Activated CD4-positive, alpha-beta T cell treated with anti-CD3 and anti-CD28 coated beads, Interleukin-2, amount 10 ng/mL, durations not matched to agents 7 days and 5 days (primary cell): ENCODE results near the gene FUT6. TPM values are rescaled to one million over a fixed set of nuclear protein-coding genes. Genes with fewer than 3 reads are reported as not detected.
"Not testable (repeated sequence)": the region's sequence is repeated elsewhere in the genome, so short reads cannot be mapped to it uniquely, and the experiment has no call there.

Experiments
- CTCF ChIA-PET: fragments of 350-600 bp; sonication (Branson Sonifier 250); formaldehyde crosslinking; loops from one replicate; lab custom pipeline; 2021; ENCODE audit warnings: antibody characterized with exemption; lab: Charles Lee
- POLR2A ChIA-PET: fragments of 350-600 bp; sonication (Branson Sonifier 250); formaldehyde crosslinking; loops from one replicate; lab custom pipeline; 2021; ENCODE audit warnings: antibody characterized with exemption; lab: Charles Lee
- DNase-seq: peaks from one replicate; pipeline ENCODE4 v3.0.0-alpha.2; 2020
- H3K27ac Mint-ChIP-seq: one replicate; pipeline ENCODE4 v1.8.0; 2021; ENCODE audit warnings: mild to moderate bottlenecking, moderate library complexity, mixed read lengths
- H3K27me3 Mint-ChIP-seq: one replicate; pipeline ENCODE4 v1.8.0; 2021; ENCODE audit warnings: mixed read lengths
- H3K36me3 Mint-ChIP-seq: one replicate; pipeline ENCODE4 v1.8.0; 2021; ENCODE audit warnings: low read depth, mixed read lengths
- H3K4me1 Mint-ChIP-seq: one replicate; pipeline ENCODE4 v1.8.0; 2021; ENCODE audit warnings: mixed read lengths
- H3K4me3 Mint-ChIP-seq: one replicate; pipeline ENCODE4 v1.8.0; 2021; ENCODE audit warnings: mild to moderate bottlenecking, moderate library complexity, mixed read lengths
- H3K9me3 Mint-ChIP-seq: one replicate; pipeline ENCODE4 v1.8.0; 2021; ENCODE audit warnings: mixed read lengths
- total RNA-seq, 2 experiments: library from RNA; stranded (reverse); gene quantifications; one replicate each; pipeline ENCODE4 v1.2.3, GENCODE V29; 2021

Gene FUT6
- total RNA-seq, 2 experiments from 2014 or later, result not detected

DNA sequence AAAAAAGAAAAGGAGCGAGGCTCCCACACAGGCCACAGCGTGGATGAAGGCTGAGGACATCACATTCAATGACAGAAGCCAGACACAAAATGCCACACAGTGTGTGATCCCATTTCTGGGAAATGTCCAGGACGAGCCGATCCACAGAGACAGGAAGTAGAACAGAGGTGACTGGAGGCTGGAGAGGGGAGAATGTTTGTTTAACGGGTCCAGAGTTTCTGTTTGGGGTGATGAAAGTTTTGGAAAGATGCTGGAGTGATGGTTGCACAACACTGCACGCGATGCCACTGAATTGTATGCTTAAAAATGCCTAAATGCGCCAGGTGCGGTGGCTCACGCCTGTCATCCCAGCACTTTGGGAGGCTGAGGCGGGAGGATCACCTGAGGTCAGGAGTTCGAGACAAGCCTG is 31.5 kb upstream of the FUT6 start:
- Mint-ChIP-seq H3K4me3 (no peak overlapping the region), H3K9me3 (no peaks in the 10 kb centered on the region), H3K27ac (no peak overlapping the region), H3K27me3 (no peaks in the 10 kb centered on the region), H3K4me1 (no peaks in the 10 kb centered on the region), H3K36me3 (no peaks in the 10 kb centered on the region)
- ChIA-PET CTCF (interaction anchor here (0.7 to 1.0 kb wide), 2 partner anchors 14 to 151 kb away, joined by 3 to 6 read pairs; no protein-coding TSS in a partner anchor), POLR2A (no interaction called here)
- no peak for DNase-seq

GRCh38 chr19:5867201-5868136 is 28.0 kb upstream of the FUT6 start:
- Mint-ChIP-seq H3K36me3 (no peaks in the 10 kb centered on the region), H3K27me3 (no peaks in the 10 kb centered on the region), H3K4me3 (no peak overlapping the region), H3K27ac (no peak overlapping the region), H3K4me1 (no peaks in the 10 kb centered on the region), H3K9me3 (no peaks in the 10 kb centered on the region)
- CTCF ChIA-PET, result no interaction called here
- POLR2A ChIA-PET, result no interaction called here
- DNase-seq, result no peak

GRCh38 chr19:5865772-5866171 is 26.3 kb upstream of the FUT6 start:
- Mint-ChIP-seq H3K4me1 (no peaks in the 10 kb centered on the region), H3K4me3 (no peak overlapping the region), H3K27me3 (no peaks in the 10 kb centered on the region), H3K27ac (no peak overlapping the region), H3K9me3 (no peaks in the 10 kb centered on the region), H3K36me3 (no peaks in the 10 kb centered on the region)
- CTCF ChIA-PET, result no interaction called here
- POLR2A ChIA-PET, result no interaction called here
- no peak for DNase-seq

DNA sequence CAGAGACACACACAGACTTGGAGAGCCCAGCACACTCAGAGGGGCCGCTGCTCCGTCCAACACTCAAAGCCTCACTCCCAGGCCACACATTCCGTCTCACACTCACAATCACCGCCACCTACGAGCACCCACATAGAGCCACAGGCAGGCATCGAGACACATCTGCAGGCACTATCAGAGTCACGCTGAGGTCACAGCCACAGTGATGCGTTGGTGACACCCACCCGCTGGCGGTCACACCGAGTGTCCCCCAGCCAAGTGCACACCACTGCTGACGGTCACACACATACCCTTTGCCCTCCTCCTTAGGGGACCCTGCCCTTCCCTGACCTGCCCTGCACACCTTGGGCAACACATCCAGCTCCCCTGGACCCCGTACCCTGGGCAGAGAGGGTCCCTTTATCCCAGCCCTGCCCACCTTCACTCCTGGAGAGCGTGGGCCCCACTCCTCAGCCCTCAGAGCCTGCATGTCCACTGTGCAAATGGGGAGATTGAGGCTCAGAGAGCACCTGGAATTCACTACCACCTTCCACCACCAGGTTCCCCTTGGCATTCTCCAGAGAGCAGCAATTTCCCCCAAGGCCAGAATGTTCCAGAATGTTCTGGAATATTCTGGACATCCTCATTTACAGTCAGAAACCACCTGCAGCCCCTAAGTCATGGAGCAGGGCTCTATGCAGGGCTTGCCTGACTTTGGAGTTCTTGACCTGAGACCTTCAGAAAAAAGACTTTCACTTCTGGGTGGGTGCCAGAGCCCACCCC is 25.4 kb upstream of the FUT6 start:
- no peaks in the 10 kb centered on the region for H3K9me3 Mint-ChIP-seq
- H3K27ac Mint-ChIP-seq, result no peak overlapping the region
- CTCF ChIA-PET, result no interaction called here
- POLR2A ChIA-PET, result no interaction called here
- no peaks in the 10 kb centered on the region for H3K4me1 Mint-ChIP-seq
- no peaks in the 10 kb centered on the region for H3K27me3 Mint-ChIP-seq
- H3K4me3 Mint-ChIP-seq, result no peak overlapping the region
- no peaks in the 10 kb centered on the region for H3K36me3 Mint-ChIP-seq
- DNase-seq, result no peak

- Mint-ChIP-seq H3K9me3 (no peaks in the 10 kb centered on the region), H3K27me3 (no peaks in the 10 kb centered on the region), H3K4me3 (no peak overlapping the region), H3K27ac (no peak overlapping the region), H3K36me3 (no peaks in the 10 kb centered on the region), H3K4me1 (no peaks in the 10 kb centered on the region)
- CTCF ChIA-PET, result no interaction called here
- DNase-seq, result no peak
- POLR2A ChIA-PET, result no interaction called here
Measured at GRCh38 chr19:5864013-5864720, 24.7 kb upstream of the FUT6 start.

GRCh38 chr19:5863030-5863665 is 23.6 kb upstream of the FUT6 start:
- POLR2A ChIA-PET, result no interaction called here
- Mint-ChIP-seq H3K36me3 (no peaks in the 10 kb centered on the region), H3K4me3 (no peak overlapping the region), H3K9me3 (no peaks in the 10 kb centered on the region), H3K27ac (no peak overlapping the region), H3K27me3 (no peaks in the 10 kb centered on the region), H3K4me1 (no peaks in the 10 kb centered on the region)
- CTCF ChIA-PET, result no interaction called here
- DNase-seq, result no peak

- no peak overlapping the region for H3K27ac Mint-ChIP-seq
- H3K4me3 Mint-ChIP-seq, result no peak overlapping the region
- ChIA-PET POLR2A (no interaction called here), CTCF (interaction anchor here (0.6 kb wide), 1 partner anchor 1023 kb away, joined by 3 read pairs; no protein-coding TSS in a partner anchor)
- H3K27me3 Mint-ChIP-seq, result no peaks in the 10 kb centered on the region
- H3K36me3 Mint-ChIP-seq, result no peaks in the 10 kb centered on the region
- H3K9me3 Mint-ChIP-seq, result no peaks in the 10 kb centered on the region
- peaks cover 2% of the 10 kb centered on the region for H3K4me1 Mint-ChIP-seq
- no peak for DNase-seq
Measured at GRCh38 chr19:5857203-5858081, 17.9 kb upstream of the FUT6 start.

DNA sequence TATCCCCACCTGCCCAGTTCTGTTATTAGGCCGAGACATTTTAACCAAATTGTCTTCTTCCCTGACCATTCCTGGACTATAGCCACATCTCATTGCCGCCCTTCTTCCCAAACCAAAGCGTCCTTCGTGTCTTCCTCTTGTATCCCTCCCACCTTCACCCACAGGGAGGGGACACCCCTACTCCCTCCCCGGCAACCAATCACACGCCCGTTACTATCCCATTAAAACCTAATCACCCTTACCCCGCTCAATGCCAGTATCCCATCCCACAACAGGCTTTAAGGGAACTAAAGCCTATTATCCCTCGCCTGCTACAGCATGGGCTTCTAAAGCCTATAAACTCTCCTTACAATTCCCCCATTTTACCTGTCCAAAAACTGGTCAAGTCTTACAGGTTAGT is 15.6 kb upstream of the FUT6 start:
- H3K4me3 Mint-ChIP-seq, H3K27me3 Mint-ChIP-seq, H3K4me1 Mint-ChIP-seq, DNase-seq, H3K27ac Mint-ChIP-seq, POLR2A ChIA-PET, H3K36me3 Mint-ChIP-seq, CTCF ChIA-PET, H3K9me3 Mint-ChIP-seq: not testable (repeated sequence)

GRCh38 chr19:5854121-5854520 is 14.6 kb upstream of the FUT6 start:
- H3K27ac Mint-ChIP-seq, H3K4me3 Mint-ChIP-seq, H3K36me3 Mint-ChIP-seq, H3K9me3 Mint-ChIP-seq, H3K4me1 Mint-ChIP-seq, POLR2A ChIA-PET, H3K27me3 Mint-ChIP-seq, DNase-seq: not testable (repeated sequence)
- CTCF ChIA-PET, result interaction anchor here (0.6 kb wide), 1 partner anchor 338 kb away, joined by 3 read pairs; no protein-coding TSS in a partner anchor

GRCh38 chr19:5851302-5851701 is 11.8 kb upstream of the FUT6 start, which contains the start of gene FUT3:
Gene FUT3, minus strand, starts transcription at chr19:5851449.
- no peak for DNase-seq
- ChIA-PET CTCF (no interaction called here), POLR2A (no interaction called here)
- H3K4me1 Mint-ChIP-seq, result peaks cover 2% of the 10 kb centered on the region
- no peak within 1 kb of the TSS for H3K4me3 Mint-ChIP-seq
- no peaks in the 10 kb centered on the region for H3K36me3 Mint-ChIP-seq
- H3K9me3 Mint-ChIP-seq, result no peaks in the 10 kb centered on the region
- no peak within 1 kb of the TSS for H3K27ac Mint-ChIP-seq
- no peaks in the 10 kb centered on the region for H3K27me3 Mint-ChIP-seq

DNA sequence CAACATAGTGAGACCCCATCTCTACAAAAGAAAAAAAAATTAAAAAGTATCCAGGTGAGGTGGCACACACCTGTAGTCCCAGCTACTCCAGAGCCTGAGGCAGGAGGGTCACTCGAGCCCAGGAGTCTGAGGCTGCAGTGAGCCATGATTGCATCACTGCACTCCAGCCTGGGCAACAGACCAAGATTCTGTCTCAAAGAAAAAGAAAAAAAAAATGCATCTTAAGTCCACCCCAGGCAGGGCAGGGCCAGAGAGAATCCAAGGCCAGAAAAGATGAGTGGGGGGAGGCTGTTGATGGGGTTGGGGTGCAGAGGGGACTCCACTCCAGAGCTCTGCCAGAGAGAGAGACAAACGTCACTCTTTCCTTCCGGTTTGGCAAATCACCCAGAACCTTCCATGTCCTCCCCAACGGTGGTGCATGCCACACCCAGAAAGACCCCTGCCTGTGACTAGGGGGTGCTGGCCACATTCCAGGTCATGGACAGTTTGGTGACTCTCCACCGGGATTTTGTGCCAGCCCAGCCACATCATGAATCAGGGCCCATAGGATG is 11.3 kb upstream of the FUT6 start:
- Mint-ChIP-seq H3K27ac (no peak overlapping the region), H3K36me3 (no peaks in the 10 kb centered on the region), H3K4me1 (peaks cover 2% of the 10 kb centered on the region), H3K9me3 (no peaks in the 10 kb centered on the region), H3K27me3 (no peaks in the 10 kb centered on the region), H3K4me3 (no peak overlapping the region)
- no peak for DNase-seq
- ChIA-PET POLR2A (no interaction called here), CTCF (no interaction called here)
